ENCODE measurements around the gene PARD6B. TPM values are rescaled to one million over a fixed set of nuclear protein-coding genes. Genes with fewer than 3 reads are reported as not detected.

Gene PARD6B
- total RNA-seq, 1 donor from 2014 or later: 3.7 TPM

Other genes starting within 250 kb of the PARD6B start
- gene PTPN1, start 221.2 kb upstream of the PARD6B start, total RNA-seq: 34.2 TPM
- gene RIPOR3, start 40.0 kb upstream of the PARD6B start, total RNA-seq: 3.4 TPM
- gene BCAS4, start 63.5 kb downstream of the PARD6B start, total RNA-seq: 3.0 TPM
- gene ADNP, start 199.9 kb downstream of the PARD6B start, total RNA-seq: 32.8 TPM
- 48.6 TPM for gene DPM1, start 227.0 kb downstream of the PARD6B start, total RNA-seq
- 2.8 TPM for gene MOCS3, start 227.2 kb downstream of the PARD6B start, total RNA-seq